ENCODE results near the gene FAM237A. TPM values are rescaled to one million over a fixed set of nuclear protein-coding genes. Genes with fewer than 3 reads are reported as not detected.

The FAM237A gene
- total RNA-seq (2014; rRNA removed; shearing (Covaris generic)) = not detected in 2 replicates

DNA sequence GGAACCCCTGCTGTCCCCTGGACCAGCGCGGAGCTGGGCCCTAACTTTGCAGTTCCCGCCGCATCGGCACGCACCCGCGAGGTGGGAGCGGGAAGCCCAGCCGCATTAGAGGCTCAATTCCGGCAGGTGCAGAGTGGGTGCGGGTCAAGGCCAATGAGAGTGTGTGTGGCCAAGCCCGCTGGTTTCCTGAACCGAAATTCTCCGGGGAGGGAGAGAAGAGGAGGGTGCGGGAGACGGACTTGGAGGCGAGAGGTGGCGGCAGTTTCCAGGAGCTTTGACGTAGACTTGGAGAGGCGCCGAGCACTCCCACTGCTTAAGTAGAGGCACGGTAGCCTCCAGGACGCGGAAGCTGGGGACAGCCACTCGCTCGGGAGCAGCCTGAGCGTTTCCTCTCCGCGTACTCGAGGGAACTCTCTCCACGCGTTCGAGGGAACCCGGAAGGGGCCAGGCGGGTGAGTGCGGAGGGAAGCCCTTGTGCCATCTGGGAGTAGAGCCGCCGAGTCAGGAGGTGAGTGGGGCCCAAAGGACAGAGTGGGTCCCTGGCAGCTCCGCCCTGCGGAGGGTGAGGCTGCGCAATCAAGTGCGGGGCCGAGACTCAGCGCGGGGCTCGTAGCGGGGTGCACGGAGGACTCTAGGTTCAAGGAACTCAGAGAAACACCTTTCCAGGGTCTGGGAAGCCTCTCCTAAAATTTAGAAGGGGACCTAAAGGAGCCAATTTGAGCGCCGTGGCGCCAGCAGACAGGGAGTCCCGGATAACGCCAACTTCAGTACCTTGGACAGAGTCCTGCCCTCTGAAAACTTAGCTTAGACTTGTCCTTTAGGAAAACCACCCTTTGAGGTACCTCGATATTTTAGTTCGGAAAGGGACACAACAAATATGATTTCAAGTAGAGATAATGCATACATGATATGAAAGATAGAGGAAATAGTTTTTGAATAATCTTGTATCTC lies at the start of gene FAM237A:
FAM237A (plus strand) TSS at position 413 of the 951 bp plus-strand sequence. CDS start 1,750 bp downstream, outside the sequence.
- DNase-seq (ENCODE audit: low read depth) = peak; percentile 45

DNA sequence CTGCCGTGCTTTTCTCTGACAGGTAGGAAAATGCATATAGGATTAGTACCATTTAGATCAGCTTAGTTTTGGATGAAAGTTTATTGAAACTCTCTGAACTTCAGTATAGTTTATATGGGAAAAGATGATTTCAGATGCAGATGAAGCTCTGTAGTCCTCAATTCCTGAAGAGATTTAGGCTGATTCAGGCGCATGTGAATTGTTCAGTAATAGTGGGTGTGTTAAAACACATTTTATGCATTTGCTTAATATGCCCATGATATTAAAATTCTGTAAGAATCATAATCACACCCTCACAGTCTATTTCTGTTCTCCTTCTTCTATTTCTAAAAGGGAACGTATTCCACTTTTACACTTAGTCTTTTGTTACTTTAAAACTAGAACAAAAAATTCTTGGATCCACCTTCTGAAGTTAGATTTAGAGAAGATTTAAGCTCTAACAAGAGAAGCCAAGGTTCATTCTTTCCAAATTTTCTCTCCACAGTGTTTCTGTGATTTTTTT lies 44.5 kb upstream of the FAM237A start:
- no peak for DNase-seq (ENCODE audit: low read depth)

DNA sequence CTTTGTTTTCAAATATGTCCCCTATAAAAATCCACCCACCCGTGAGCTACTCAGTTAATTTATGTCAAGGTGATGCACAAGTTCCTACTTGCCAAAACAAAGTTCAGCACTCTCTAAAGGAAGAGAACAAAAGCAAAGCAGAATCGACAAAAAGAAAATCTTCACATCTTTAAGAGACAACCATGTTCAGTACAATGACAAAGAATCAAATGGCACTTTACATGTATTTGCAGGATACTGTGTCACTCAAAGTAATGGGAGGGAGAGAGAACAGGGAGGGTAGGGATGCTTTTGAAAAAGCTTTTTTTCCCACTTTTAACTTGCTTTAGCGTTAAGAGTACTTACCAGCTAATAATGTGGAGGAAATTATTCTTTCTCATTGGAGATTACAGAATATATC lies 39.0 kb upstream of the FAM237A start:
- DNase-seq (ENCODE audit: low read depth) = no peak

DNA sequence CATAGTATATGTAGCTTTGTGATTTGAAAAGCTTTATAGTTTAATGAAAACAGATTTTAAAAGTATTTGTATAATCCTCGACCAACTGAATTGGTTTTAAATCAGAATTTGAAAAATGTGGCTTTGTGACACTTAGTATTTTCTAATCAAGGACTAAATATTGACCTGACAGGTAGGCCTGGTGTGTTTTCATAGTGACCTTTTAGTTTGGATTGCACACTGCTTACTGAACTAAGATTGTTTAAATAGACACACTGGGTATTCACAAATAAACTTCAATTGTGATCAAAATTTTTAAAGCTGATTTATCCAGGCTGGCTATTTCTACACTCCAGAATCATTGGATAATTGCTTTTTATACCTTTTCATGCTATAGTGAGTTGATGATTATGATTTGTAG lies 31.8 kb upstream of the FAM237A start:
- no peak for DNase-seq (ENCODE audit: low read depth)

DNA sequence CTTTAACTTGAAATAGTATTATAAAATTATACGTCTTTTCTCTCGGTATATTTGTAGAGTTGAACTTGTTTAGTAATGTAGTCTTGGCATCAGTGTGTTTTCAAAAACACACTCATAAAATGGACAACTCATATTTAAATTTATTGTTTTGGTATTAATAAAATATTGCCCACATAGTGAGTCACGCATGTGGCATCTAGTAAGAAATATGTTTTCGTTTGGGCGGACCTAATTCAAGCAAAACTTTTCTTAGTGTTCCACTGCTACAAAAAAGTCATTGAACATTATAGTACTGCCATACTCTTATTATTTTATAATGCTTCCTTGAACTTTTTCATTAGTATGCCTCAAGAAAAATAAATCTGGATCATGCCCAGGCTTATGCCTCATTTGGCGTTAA lies 31.1 kb upstream of the FAM237A start:
- no peak for DNase-seq (ENCODE audit: low read depth)

DNA sequence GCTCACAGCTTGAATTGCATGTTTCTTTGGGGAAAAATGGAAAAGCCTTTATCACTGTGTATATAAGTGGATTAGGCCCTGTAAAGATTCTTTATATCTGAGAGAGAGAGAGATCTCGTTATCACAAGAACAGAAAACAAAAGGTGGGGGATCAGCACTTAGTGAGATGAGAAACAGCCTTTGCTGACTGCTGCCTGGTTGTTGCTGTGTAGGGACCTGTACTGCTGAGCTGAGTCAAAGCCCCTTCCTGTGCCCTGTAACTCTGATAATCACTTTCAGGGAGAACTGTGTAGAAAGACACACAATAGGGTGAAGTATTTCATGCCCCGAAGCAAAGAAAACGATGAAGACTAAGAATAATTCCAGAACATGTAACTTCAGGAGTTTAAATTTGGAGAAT lies 30.6 kb upstream of the FAM237A start:
- no peak for DNase-seq (ENCODE audit: low read depth)

DNA sequence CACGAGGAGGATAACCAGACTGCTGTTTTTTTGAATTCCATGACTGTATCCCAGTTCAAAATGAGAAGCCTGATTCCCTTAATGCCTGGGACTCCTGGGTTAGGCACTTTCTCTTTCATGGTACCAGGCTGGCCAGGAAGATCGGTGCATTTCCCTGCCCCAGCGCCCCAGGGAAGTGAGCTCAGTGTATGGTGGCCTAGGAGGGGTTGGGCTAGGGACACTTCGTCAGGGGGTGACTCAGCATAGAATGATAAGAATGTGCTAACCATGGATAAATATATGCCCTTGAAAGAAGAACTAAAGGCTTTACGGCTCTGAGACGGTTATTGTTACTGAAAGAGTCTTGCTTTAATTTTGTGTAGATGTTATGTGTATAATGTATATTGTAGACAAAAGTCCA lies 27.5 kb upstream of the FAM237A start:
- peak; percentile 73 for DNase-seq (ENCODE audit: low read depth)

DNA sequence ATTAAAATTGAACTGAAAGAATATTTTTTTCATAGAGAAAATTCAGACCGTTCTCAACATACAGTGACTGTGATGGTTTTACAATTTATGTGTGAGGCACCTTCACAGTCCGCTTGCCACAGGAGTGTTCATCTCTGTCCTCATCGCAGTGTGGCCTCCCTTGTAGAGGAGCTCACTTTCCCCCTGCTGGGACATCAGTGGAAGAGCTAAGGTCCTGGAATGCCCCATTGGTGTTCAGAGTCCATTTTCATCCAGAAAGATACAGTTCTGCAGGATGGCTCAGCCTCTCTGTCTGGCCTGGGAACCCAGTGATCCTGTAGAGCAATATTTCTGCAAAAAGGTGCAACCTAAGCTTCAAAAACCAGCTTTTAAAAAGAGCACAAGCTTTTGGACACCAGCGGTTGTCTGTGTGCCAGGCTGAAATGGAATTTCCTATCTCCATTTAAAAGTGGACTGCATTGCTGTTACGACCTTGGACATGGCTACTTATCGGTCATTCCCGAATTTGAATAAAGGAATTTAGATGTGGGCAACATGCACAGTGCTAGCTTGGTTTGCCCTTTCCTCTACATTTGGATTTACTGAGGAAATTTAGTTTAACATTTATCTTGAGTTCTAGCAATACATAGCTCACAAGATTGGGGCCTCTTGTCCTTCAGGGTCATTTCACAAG lies 26.7 kb upstream of the FAM237A start:
- DNase-seq (ENCODE audit: low read depth) = no peak

DNA sequence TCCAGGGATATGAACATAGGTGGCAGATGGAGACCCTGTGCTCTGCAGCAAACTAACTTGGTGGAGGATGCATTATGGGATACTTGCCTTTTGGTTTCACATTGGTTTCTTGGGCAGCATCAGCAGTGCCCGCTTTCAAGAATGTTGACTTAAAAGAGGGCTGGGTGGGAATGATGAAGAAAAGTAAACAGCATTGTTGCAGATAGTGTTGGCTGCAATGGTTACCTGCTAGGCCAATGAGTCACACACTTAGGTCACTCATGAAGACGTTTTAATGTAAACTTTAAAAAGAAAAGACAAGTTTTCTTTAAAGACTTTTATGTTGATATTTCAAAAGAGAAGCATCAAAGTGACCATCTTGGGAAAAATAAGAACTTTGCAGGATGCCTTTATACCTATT lies 26.1 kb upstream of the FAM237A start:
- DNase-seq (ENCODE audit: low read depth) = peak; percentile 25

DNA sequence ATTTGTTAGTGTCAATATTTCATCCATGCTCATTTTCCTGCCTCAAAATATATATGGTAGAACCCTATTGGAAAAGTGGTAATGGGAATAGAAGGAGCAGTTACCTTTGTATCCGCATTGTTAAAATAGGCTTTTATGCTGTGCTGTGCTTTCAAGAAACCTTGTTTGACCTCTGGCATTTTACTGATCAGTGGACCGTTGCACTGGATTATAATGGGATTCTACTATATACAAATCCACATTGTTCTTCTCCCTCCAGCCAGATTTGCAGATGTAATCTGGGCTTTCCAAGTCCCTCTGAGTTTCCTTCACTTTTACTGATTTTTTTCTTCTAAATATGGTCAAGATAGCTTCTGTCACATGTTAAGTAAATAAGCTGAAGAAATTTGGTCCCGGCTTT lies 23.3 kb upstream of the FAM237A start:
- no peak for DNase-seq (ENCODE audit: low read depth)

DNA sequence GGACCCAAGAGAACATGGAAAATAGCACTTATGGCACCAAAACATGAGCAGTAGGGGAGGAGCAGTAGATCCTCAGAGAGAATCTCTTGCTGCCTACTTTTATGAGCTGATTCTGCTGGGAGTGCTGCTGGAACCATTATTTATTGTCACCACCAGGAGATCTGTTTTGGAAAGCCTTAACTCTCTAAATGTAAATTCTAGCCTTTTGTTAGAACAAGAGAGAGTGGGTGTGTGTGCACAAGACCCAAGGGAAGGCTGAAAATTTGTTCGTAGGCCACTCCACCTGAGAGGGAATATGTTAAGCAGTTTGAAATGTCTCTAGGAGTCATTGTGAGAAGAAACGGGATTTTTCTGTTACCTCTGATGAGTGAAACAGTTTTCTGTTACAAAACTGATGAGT lies 16.2 kb upstream of the FAM237A start:
- DNase-seq (ENCODE audit: low read depth) = no peak

DNA sequence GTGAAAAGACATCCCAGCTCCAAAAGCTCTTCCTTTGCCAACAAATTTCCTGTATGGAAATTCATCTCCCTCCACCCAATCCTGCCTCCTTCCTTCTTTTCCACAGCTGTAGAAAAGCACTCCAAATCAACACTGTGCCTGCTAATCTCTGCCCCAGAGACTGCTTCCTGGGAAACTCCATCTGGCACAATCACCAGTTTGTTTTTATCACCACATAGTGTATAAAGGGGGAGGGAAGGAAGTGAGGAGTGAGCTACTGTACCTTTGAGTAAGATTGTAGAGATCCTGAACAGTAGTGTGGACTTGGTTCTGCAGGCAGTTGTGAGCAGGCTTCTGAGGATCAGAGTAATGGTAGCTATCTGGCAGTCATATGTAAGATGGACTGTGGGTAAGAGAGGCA lies 14.7 kb upstream of the FAM237A start:
- DNase-seq (ENCODE audit: low read depth) = no peak

DNA sequence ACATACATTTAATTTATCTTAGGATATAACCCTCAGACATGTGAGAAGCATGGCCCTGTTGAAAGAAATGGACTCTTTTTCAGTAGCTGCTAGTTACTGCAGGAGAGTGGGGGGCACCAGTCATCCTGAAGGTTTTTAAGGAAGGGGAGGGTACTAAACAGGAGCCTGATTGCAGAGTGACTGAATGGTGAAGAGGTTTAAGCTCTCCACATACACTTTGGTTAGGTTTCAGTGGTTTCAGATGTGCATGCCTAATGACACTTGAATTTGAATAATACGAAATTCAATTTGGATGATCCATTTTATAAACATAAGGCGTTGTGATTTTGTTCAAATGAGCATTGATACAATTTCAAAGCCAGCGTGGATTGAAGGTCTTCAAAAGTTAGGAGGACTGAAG lies 10.9 kb upstream of the FAM237A start:
- no peak for DNase-seq (ENCODE audit: low read depth)

DNA sequence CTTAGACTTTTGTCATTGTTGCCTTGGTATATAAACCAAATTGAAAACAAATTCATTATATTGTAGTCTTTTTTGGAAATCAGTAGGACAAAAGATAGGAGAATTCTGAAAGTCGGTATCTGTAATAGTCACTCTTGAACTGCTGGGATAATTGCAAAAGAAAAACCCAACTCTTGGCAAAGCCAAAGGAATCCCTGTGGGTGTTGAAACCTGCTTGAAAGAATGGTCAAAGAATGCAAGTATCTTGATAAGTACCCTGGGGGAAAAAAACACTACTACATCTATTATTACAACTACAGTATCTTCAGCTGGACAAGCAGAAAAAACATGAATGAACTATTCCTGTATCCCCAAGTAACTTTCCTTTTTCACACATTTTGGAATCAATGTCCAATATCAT lies 7.3 kb upstream of the FAM237A start:
- no peak for DNase-seq (ENCODE audit: low read depth)

DNA sequence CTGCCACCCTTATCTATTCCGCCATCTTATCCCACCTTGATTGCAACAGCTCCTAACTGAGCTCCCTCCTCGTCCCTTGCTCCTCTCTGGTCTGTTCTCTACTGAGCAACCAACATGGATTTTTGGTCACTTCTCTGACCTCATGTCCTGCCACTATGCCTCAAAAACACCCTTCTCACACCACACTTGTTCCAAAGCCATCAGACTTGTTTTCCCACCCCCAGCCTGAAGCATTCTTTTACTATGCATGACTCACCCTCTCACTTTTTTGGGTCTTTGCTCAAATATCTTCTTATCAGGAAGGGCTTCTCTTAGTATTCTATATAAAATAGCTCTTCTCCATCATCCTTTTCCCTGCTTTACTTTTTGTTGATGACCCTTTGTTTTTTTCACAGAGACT lies 2.7 kb upstream of the FAM237A start:
- DNase-seq (ENCODE audit: low read depth) = no peak

DNA sequence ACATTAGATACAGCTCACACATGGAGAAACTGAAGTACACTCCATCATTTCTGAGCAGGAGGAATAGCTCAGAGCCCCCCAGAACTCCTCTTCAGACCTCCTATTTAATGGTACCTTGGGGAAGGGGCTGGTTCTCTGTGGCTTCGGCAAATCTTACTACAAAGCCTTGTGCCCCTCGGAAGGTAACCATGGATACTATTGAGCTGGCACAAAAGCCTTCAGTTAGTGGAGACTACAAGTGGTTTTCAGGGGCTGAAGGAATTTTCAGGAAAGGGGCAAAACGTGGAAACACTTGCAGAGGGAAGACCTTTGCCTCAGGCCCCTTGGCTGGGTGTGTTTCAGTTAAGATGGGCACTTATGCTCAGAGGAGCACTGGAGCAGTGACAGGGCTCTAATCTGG lies 1.1 kb upstream of the FAM237A start:
- DNase-seq (ENCODE audit: low read depth) = no peak

DNA sequence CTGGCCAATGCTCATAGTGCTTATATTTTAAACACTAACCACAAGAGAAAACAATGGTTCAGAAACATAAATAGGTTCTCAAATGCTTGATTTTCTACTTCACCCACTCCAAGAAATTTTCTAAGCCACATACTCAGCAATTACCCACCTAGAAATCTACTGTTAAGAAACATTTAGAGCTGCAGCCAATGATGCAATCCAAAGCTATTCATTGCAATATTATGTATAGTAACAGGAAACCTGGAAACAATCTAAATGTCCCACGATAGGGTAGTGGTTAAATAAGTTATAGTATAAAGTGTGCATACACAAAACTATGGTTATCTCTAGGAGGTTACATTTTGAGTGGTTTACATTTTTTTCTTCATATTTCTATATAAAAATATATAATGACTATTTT lies 5.7 kb downstream of the FAM237A start:
- DNase-seq (ENCODE audit: low read depth) = no peak

DNA sequence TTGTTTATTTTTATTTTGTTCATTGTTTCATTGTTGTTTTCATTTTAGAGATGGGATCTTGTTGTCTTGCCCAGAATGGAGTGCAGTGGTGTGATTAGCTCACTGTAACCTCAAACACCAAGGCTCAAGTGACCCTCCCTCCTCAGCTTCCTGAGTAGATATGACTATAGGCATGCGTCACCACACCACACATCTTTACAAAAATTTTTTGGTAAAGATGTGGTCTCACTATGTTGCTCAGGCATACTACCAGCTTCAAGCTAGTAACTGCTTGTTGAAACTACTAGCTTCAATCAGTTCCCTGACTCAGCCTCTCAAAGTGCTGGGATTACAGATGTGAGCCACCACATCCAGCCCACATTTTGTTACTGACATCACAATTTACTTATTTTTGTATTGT lies 14.8 kb downstream of the FAM237A start:
- peak; percentile 69 for DNase-seq (ENCODE audit: low read depth)

DNA sequence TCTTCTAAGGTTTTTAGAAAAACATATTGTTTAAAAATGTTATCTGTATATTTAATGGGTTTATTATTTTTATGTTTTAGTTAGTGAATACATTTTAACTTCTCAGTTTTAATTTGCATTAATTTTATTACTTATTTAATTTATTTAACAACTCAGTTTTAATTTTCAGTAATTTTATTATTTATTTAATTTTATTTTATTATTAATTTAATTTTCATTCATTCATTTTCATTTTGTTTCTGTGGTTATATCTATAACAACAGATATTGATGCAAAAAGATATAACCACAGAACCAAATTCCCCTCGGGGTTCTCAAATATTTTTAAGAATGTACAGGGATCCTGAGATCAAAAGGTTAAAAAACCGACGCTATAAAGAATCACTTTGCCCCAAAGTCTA lies 23.0 kb downstream of the FAM237A start:
- no peak for DNase-seq (ENCODE audit: low read depth)

DNA sequence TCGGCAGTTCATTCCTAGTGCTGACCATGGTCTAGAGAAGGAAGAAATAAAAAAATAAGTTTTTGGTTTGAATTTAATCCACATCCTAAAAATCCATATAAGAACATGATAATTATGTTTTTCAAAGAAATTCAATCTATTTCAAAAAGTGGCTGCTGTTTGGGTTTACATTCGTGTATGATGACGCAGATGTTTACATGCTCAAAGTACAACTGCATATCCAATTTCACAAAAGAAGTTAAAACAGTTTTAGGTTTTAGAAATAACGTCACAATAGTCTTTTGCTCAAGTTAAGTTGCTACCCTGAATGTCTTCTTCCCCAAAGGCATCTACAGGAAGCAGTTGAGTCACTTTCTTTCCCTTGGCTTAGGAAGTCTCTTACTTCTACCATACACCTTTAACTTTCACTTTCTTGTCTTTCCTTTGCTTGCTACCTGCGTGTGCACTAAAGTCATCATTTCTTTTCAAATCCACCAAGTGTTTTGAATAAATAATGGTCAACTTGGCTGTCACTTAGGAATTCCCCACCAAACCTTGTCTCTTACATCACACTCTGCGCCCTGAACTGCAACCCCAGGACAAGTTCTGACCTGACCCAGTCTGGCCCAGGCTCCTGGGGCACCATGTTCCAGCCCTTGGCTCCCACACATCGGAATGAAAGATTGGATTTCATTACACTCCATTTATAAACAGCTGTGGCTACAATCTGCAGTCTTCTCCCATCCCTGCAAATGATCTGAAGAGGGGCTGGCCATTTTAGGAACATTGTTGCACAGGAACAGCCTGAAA lies 28.4 kb downstream of the FAM237A start:
- DNase-seq (ENCODE audit: low read depth) = no peak

DNA sequence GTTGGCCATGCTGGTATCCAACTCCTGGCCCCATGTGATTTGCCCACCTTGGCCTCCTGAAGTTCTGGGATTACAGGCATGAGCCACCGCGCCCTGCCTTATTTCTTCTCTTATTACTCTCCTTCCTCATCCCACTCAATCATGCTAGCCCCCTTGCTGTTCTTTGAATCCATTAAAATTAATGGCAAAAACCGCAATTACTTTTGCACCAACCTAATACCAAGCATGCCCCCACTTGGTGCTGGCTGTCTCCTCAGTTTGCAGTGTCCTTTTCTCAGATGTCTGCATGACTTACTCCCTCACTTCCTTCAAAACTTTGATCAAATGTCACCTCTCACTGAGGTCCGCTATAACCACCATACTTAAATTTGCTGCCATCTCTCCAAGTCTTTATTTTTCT lies 41.3 kb downstream of the FAM237A start:
- no peak for DNase-seq (ENCODE audit: low read depth)

DNA sequence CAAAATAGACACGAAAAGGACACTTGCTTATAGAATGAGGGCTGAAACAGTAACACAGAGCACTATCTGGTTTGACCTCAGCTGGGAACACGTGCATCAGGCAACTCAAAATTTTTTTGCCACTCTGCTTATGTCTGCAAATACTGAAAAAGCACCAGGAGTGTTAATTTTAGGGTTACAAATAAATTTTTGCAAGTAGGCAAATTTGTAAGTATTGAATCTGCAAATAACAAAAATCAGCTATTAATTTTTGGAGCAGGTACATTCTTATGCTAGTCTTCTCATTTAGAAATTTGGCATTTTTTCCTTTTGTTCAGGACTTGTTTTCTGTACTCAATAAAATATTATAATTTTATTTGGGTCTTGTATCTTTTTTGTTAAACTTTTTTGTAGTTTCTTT lies 46.2 kb downstream of the FAM237A start:
- DNase-seq (ENCODE audit: low read depth) = no peak
